ENCODE data around the gene RBSN. TPM values are rescaled to one million over a fixed set of nuclear protein-coding genes. Genes with fewer than 3 reads are reported as not detected.
A peak's percentile ranks its signal among the peaks of the same experiment; 100 is the strongest.

RBSN gene
- total RNA-seq, 3 donors from 2014 or later: 16.5 to 36.8 (median 18.2) TPM

DNA sequence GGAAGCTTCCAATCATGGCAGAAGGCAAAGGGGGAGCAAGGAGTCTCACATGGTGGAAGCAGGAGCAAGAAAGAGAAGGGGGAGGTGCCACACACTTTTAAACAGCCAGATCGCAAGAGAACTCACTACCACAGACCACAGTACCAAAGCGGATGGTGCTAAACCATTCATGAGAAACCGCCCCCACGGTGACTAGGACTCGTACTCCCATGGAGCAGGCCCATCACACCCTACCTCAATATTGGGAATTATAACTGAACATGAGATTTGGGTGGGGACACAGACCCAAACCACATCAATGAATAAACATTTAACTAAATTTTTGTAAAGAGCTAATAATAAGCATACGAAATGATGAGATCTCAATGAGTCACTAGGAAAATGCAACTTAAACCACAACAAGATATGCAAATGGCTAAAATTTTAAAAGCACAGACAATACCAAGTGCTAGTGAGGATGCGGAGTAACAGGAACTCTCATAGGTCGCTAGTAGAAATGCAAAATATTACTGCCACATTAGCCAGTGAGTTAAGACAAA, 43.9 kb downstream of the RBSN start:
- intact Hi-C loops (cut with DNase I, micrococcal nuclease): no loop called here
- DNase-seq (peak in 1 of 3 donors; percentile 23), ATAC-seq (peak; percentile 38)
- Histone ChIP-seq H3K4me3 (no peak overlapping the region), H3K36me3 (ENCODE audit: low read depth) (no peaks in the 10 kb centered on the region), H3K4me1 (ENCODE audit: low read depth) (no peaks in the 10 kb centered on the region), H3K9me3 (no peaks in the 10 kb centered on the region)
- TF ChIP-seq, protein P1, sequence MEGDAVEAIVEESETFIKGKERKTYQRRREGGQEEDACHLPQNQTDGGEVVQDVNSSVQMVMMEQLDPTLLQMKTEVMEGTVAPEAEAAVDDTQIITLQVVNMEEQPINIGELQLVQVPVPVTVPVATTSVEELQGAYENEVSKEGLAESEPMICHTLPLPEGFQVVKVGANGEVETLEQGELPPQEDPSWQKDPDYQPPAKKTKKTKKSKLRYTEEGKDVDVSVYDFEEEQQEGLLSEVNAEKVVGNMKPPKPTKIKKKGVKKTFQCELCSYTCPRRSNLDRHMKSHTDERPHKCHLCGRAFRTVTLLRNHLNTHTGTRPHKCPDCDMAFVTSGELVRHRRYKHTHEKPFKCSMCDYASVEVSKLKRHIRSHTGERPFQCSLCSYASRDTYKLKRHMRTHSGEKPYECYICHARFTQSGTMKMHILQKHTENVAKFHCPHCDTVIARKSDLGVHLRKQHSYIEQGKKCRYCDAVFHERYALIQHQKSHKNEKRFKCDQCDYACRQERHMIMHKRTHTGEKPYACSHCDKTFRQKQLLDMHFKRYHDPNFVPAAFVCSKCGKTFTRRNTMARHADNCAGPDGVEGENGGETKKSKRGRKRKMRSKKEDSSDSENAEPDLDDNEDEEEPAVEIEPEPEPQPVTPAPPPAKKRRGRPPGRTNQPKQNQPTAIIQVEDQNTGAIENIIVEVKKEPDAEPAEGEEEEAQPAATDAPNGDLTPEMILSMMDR (IDR thresholded peaks at IDR 0.05): no peak

DNA sequence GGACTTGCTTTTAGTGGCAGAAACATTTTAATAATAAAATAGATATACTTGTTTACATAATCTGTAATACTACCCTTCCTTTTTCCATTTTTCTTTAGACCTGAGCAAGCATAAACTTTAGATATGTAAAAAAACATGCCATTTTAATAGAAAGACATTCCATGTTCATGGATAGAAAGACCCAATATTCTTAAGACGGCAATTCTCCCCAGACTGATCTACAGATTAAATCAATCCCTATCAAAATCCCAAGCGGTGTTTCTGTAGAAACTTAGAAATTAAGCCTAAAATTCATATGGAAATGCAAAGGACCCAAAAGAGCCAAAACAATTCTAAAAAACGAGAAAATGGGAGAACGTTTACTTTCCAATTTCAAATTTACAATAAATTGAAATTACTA, 45.4 kb downstream of the RBSN start:
- TF ChIP-seq, protein P1 (IDR thresholded peaks at IDR 0.05): no peak
- H3K4me1 ChIP-seq (ENCODE audit: low read depth): no peaks in the 10 kb centered on the region
- no peaks in the 10 kb centered on the region for H3K36me3 ChIP-seq (ENCODE audit: low read depth)
- no peak overlapping the region for H3K4me3 ChIP-seq
- intact Hi-C loops (cut with DNase I, micrococcal nuclease): no loop called here
- ATAC-seq (no peak), DNase-seq (no peak)
- no peaks in the 10 kb centered on the region for H3K9me3 ChIP-seq

DNA sequence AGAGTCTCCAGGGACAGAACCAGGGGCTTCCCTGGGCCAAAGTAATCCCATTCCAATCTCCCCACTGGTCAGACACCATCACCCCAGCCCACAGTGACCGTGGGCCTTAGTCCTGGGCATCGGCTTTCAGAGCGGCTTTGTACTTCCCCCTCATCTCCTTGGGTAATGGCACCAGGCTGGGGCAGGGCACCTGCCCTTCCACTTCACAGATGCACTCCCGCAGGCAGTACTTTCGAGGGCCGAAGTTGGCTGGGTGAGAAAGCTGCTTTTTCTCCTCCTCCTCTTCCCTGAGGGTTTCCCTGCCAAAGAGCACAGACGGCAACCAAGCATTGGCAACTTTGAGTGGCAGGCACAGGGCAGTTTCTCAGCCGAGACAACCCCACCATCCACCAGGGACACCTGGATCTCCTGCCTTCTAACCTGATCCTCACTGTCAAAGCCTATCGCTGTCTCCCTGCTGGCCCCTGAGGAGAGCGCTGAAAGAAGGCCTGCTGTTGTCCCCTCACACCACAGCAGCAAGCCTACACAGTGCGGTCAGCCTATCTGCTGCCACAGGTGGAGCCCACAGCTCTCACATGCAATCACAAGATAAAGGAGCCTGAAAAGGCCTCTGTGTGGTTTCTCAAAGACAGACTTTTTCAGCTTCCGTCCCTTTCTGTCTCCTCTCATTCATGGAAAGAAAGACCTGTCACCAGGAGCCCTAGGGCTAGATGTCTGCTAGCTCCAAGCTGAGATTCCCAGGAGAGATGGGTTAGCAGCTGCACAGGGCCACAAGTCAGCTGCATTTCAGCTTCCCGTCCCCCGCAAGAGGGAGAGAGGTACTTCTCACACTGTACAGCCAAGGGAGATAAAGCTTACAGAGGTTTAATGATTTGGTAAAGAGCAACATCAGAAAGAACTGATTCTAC, 46.4 kb downstream of the RBSN start:
- TF ChIP-seq, protein P1 (IDR thresholded peaks at IDR 0.05): no peak
- no peaks in the 10 kb centered on the region for H3K36me3 ChIP-seq (ENCODE audit: low read depth)
- ATAC-seq: peak; percentile 6
- no peak for DNase-seq
- no peak overlapping the region for H3K4me3 ChIP-seq
- no peaks in the 10 kb centered on the region for H3K4me1 ChIP-seq (ENCODE audit: low read depth)
- H3K9me3 ChIP-seq: no peaks in the 10 kb centered on the region
- intact Hi-C loops (cut with DNase I, micrococcal nuclease): no loop called here

DNA sequence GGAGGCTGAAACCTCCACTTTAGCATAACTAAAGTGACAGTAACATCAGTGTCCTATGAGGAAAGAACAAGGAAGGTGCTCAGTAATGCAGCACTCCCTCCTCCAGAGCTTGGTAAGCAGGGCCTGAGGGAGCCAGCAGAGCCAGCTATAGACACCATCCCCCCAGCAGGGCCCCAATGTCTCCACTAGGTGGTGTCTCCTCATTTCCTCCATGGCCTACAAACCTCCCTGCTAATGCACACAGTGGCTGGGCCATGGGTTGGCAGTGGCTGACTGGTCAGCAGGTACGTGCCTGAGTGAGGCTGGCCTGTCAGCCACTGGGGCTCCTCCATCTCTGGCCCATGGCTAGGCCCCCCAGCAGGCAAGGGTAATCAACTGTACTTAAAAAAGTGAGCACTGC, 47.4 kb downstream of the RBSN start:
- H3K36me3 ChIP-seq (ENCODE audit: low read depth): no peaks in the 10 kb centered on the region
- H3K4me1 ChIP-seq (ENCODE audit: low read depth): no peaks in the 10 kb centered on the region
- DNase-seq (peak in 2 of 3 donors; percentile 44 to 61), ATAC-seq (peak; percentile 89)
- TF ChIP-seq, protein P1 (IDR thresholded peaks at IDR 0.05): no peak
- no peak overlapping the region for H3K4me3 ChIP-seq
- H3K9me3 ChIP-seq: no peaks in the 10 kb centered on the region
- intact Hi-C loops (cut with DNase I, micrococcal nuclease): no loop called here

DNA sequence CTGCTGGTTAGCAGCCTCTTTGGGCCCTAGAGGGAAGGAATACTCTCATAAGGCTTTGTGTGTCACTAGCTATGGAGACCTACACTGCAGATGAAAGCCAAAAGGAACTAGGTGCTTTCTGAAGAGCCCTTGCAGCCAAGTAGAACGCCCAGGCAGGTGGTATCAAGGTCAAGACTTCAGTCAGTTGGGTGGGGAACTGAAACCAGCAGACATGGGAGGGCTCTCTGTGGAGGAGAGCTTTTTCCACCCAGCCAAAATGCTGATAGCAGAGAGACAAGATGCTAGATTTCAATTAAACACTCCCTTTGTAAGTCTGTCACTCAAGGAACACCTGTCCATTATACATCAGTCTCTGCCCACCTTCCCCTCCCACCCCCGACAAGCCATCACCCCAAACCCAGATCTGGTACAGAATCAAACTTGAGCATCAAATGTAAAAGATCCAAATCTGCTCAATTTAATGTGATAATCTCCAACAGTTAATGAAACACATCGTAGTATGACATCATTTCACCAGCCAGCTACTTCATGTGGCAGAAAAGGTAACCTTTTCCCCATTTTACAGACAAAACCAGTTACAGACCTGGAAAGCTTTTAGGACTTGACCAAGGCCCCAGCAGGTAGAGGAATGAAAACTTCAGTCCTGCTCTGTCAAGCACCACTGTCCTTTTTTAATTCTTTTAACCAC, 48.4 kb downstream of the RBSN start:
- intact Hi-C loops (cut with DNase I, micrococcal nuclease): no loop called here
- ATAC-seq: peak; percentile 55
- TF ChIP-seq, protein P1 (IDR thresholded peaks at IDR 0.05): no peak
- Histone ChIP-seq H3K4me1 (ENCODE audit: low read depth) (no peaks in the 10 kb centered on the region), H3K36me3 (ENCODE audit: low read depth) (no peaks in the 10 kb centered on the region), H3K9me3 (no peaks in the 10 kb centered on the region), H3K4me3 (no peak overlapping the region)
- no peak for DNase-seq

Data from mucosa of descending colon (tissue), 3 donors.